GM13976 (cell line): ENCODE measurements around the gene DCX.

Source experiments
- DNase-seq: peaks from one replicate; pipeline ENCODE4 v3.0.0; 2012; ENCODE audit warnings: low spot score
- CTCF ChIP-seq: IDR thresholded peaks from 2 replicates; pipeline ENCODE4 v1.5.1; 2012; ENCODE audit warnings: borderline replicate concordance, mild to moderate bottlenecking; ENCODE audit not compliant: insufficient read depth; ENCODE audit errors: extremely low read depth, missing control alignments, control extremely low read depth
- in situ Hi-C: fragments of 300-500 bp; cut with MboI; formaldehyde crosslinking; loops from one replicate; pipeline ENCODE4 v1.12.0; 2022; ENCODE audit warnings: low sequenced_read_pairs, mixed read lengths, inconsistent platforms; ENCODE audit not compliant: unreplicated experiment

DCX gene

GRCh38 chrX:111360839-111361238, 51.2 kb downstream of the DCX start:
- TF ChIP-seq CTCF = no peak
- DNase-seq = no peak
- in situ Hi-C loops = no loop called here

GRCh38 chrX:111355523-111356115, 56.4 kb downstream of the DCX start:
- in situ Hi-C loops = no loop called here
- no peak for DNase-seq
- no peak for TF ChIP-seq CTCF

GRCh38 chrX:111354496-111354895, 57.5 kb downstream of the DCX start:
- in situ Hi-C loops = no loop called here
- no peak for DNase-seq
- TF ChIP-seq CTCF = no peak

GRCh38 chrX:111353793-111354192, 58.2 kb downstream of the DCX start:
- in situ Hi-C loops = no loop called here
- TF ChIP-seq CTCF = no peak
- no peak for DNase-seq

GRCh38 chrX:111352424-111352823, 59.6 kb downstream of the DCX start:
- in situ Hi-C loops = no loop called here
- TF ChIP-seq CTCF = no peak
- no peak for DNase-seq

GRCh38 chrX:111349934-111350333, 62.1 kb downstream of the DCX start:
- in situ Hi-C loops = no loop called here
- no peak for TF ChIP-seq CTCF
- no peak for DNase-seq
